GM18519 (cell line): Measurements from ENCODE around the gene VGLL4.

Source experiments
- ATAC-seq: cut with Tn5 transposase; IDR thresholded peaks from one replicate; pipeline ENCODE4 v1.9.1; 2021; ENCODE audit warnings: mild to moderate bottlenecking, moderate library complexity; ENCODE audit not compliant: unreplicated experiment, low FRiP score

VGLL4 gene

GRCh38 chr3:11555881-11556633, 87.7 kb downstream of the VGLL4 start:
- ATAC-seq, result no peak

- ATAC-seq, result no peak
These were observed 88.4 kb downstream of the VGLL4 start for GRCh38 chr3:11555211-11555782.

- ATAC-seq, result no peak
These were observed 89.0 kb downstream of the VGLL4 start for GRCh38 chr3:11554666-11555065.

- ATAC-seq, result no peak
These were observed 89.5 kb downstream of the VGLL4 start for GRCh38 chr3:11554236-11554610.

- ATAC-seq, result no peak
These were observed 90.1 kb downstream of the VGLL4 start for GRCh38 chr3:11553436-11554235.

GRCh38 chr3:11552289-11553264, 91.1 kb downstream of the VGLL4 start:
- ATAC-seq, result no peak

- ATAC-seq, result no peak
These were observed 92.7 kb downstream of the VGLL4 start for GRCh38 chr3:11551036-11551435.

- ATAC-seq, result no peak
These were observed 94.1 kb downstream of the VGLL4 start for GRCh38 chr3:11549580-11550140.

- no peak for ATAC-seq
These were observed 95.0 kb downstream of the VGLL4 start for GRCh38 chr3:11548721-11549131.

- no peak for ATAC-seq
These were observed 96.2 kb downstream of the VGLL4 start for GRCh38 chr3:11547498-11547897.

GRCh38 chr3:11546657-11547302, 96.9 kb downstream of the VGLL4 start:
- ATAC-seq, result no peak

- ATAC-seq, result no peak
These were observed 98.4 kb downstream of the VGLL4 start for GRCh38 chr3:11545186-11545851.

GRCh38 chr3:11544412-11545181, 99.1 kb downstream of the VGLL4 start:
- ATAC-seq, result no peak

GRCh38 chr3:11543948-11544387, 99.7 kb downstream of the VGLL4 start:
- ATAC-seq, result no peak

GRCh38 chr3:11543141-11543947, 100.4 kb downstream of the VGLL4 start:
- ATAC-seq, result no peak

- no peak for ATAC-seq
These were observed 101.2 kb downstream of the VGLL4 start for GRCh38 chr3:11542551-11542950.
